B cell (primary cell): ENCODE measurements around the gene TMEM18. TPM values are rescaled to one million over a fixed set of nuclear protein-coding genes. Genes with fewer than 3 reads are reported as not detected.

Experiments
- ATAC-seq: fragments of 200-7000 bp; cut with Tn5 transposase; one replicate; pipeline ENCODE4 v1.10.0; 2021; ENCODE audit warnings: low read depth, mild to moderate bottlenecking, moderate number of reproducible peaks, moderate library complexity
- CTCF ChIA-PET: fragments of 350-600 bp; sonication (Branson Sonifier 250); formaldehyde crosslinking; loops from one replicate; lab custom pipeline; 2021; ENCODE audit warnings: antibody characterized with exemption, inconsistent platforms; lab: Charles Lee
- POLR2A ChIA-PET: fragments of 350-600 bp; sonication (Branson Sonifier 250); formaldehyde crosslinking; loops from one replicate; lab custom pipeline; 2021; ENCODE audit warnings: antibody characterized with exemption; lab: Charles Lee
- DNase-seq: peaks from one replicate; pipeline ENCODE4 v3.0.0; 2013
- H2AFZ ChIP-seq: 2 replicates; pipeline ENCODE4 v1.6.1; 2012; ENCODE audit warnings: mild to moderate bottlenecking, low read depth, low read length; ENCODE audit not compliant: insufficient read depth, poor library complexity, severe bottlenecking
- H3K27ac ChIP-seq, 2 donors: 1 replicate in 1 of 2; 2 replicates in 1 of 2; pipeline ENCODE4 v1.5.1; 2012 to 2013; ENCODE audit warnings: low read length in 2 of 2, mild to moderate bottlenecking in 2 of 2, moderate library complexity in 1 of 2
- H3K27me3 ChIP-seq, 4 experiments: fragments of 200-600 bp in 1 of 4; sonication (generic) in 1 of 4; replicated peaks in 1 of 4; 1 replicate in 2 of 4; 2 replicates in 2 of 4; pipeline versions ENCODE4 v1.6.1 to v1.7.0; 2013 to 2016; ENCODE audit warnings: low read length in 3 of 4, mild to moderate bottlenecking in 2 of 4, mixed read lengths in 1 of 4, moderate library complexity in 1 of 4; ENCODE audit not compliant: insufficient read depth in 4 of 4, control insufficient read depth in 3 of 4; ENCODE audit errors: control extremely low read depth in 1 of 4
- H3K36me3 ChIP-seq, 2 experiments: replicated peaks in 1 of 2; 1 replicate in 1 of 2; 2 replicates in 1 of 2; pipeline versions ENCODE4 v1.6.1 to v1.7.1; 2013; ENCODE audit warnings: low read length in 1 of 2; ENCODE audit not compliant: insufficient read depth in 2 of 2, control insufficient read depth in 1 of 2; ENCODE audit errors: control extremely low read depth in 1 of 2, extremely low read depth in 1 of 2
- H3K4me1 ChIP-seq, 2 donors: fragments of 200-600 bp in 1 of 2; sonication (generic) in 1 of 2; 1 replicate in 1 of 2; 2 replicates in 1 of 2; pipeline versions ENCODE4 v1.5.1 to v1.6.1; 2013 to 2017; ENCODE audit warnings: low read length in 2 of 2; ENCODE audit not compliant: control insufficient read depth in 2 of 2, insufficient read depth in 2 of 2
- H3K4me2 ChIP-seq: replicated peaks from 2 replicates; pipeline ENCODE3; 2012; ENCODE audit warnings: mild to moderate bottlenecking, low read depth, low read length; ENCODE audit not compliant: poor library complexity, severe bottlenecking
- H3K4me3 ChIP-seq, 5 experiments: fragments of 200-600 bp in 1 of 5; sonication (generic) in 1 of 5; 1 replicate in 3 of 5; 2 replicates in 2 of 5; pipeline versions ENCODE4 v1.5.1 to v1.7.0; 2011 to 2016; ENCODE audit warnings: low read length in 4 of 5, mild to moderate bottlenecking in 4 of 5, low read depth in 2 of 5, control low read depth in 1 of 5, moderate library complexity in 1 of 5; ENCODE audit not compliant: insufficient read depth in 1 of 5; ENCODE audit errors: control extremely low read depth in 1 of 5, extremely low read depth in 1 of 5
- H3K79me2 ChIP-seq: fragments of 200-600 bp; sonication (generic); one replicate; pipeline ENCODE4 v1.6.0; 2016; ENCODE audit warnings: low read length; ENCODE audit not compliant: control insufficient read depth, insufficient read depth
- H3K9ac ChIP-seq: fragments of 200-600 bp; sonication (generic); 2 replicates; pipeline ENCODE4 v1.6.1; 2017; ENCODE audit warnings: mild to moderate bottlenecking, low read length, moderate library complexity
- H3K9me3 ChIP-seq, 3 donors: one replicate each; pipeline versions ENCODE4 v1.6.1 to v1.7.1; 2013; ENCODE audit warnings: low read length in 2 of 3; ENCODE audit not compliant: control insufficient read depth in 2 of 3, insufficient read depth in 1 of 3; ENCODE audit errors: control extremely low read depth in 1 of 3
- H4K20me1 ChIP-seq: 2 replicates; pipeline ENCODE4 v1.6.0; 2012; ENCODE audit warnings: mild to moderate bottlenecking, low read length; ENCODE audit not compliant: insufficient read depth, control insufficient read depth, poor library complexity, severe bottlenecking
- H3K27ac Mint-ChIP-seq: one replicate; pipeline ENCODE4 v1.8.0; 2021; ENCODE audit warnings: mixed read lengths
- H3K27me3 Mint-ChIP-seq: one replicate; pipeline ENCODE4 v1.8.0; 2021; ENCODE audit warnings: mixed read lengths
- H3K4me1 Mint-ChIP-seq: one replicate; pipeline ENCODE4 v1.8.0; 2021; ENCODE audit warnings: mixed read lengths
- H3K4me3 Mint-ChIP-seq: one replicate; pipeline ENCODE4 v1.8.0; 2021; ENCODE audit warnings: mixed read lengths
- H3K9me3 Mint-ChIP-seq: one replicate; pipeline ENCODE4 v1.8.0; 2022; ENCODE audit warnings: mixed read lengths; ENCODE audit not compliant: insufficient read depth
- EZH2 ChIP-seq: IDR thresholded peaks from 2 replicates; pipeline ENCODE4 v1.6.1; 2012; ENCODE audit warnings: borderline replicate concordance, low read depth, mild to moderate bottlenecking, moderate library complexity, low read length; ENCODE audit not compliant: insufficient read depth, poor library complexity, severe bottlenecking
- WGBS: methylation state at CpG from one replicate; pipeline ENCODE4 v1.1.5; 2013; ENCODE audit warnings: missing lambda C conversion rate; ENCODE audit not compliant: insufficient coverage; 5-methylcytosine and 5-hydroxymethylcytosine counted together
- intact Hi-C: fragments of 100-400 bp; cut with micrococcal nuclease; formaldehyde crosslinking; loops from one replicate; pipeline ENCODE4 v1.10.0; 2022
- polyA plus RNA-seq: library from polyadenylated mRNA; depleted of rRNA; stranded (reverse); fragments of >200 nt; gene quantifications from 2 replicates; pipeline ENCODE4 v1.2.3, GENCODE V29; 2012
- total RNA-seq, 2 donors: library from RNA; stranded (reverse); fragments of 120-200 nt in 1 of 2; gene quantifications; 1 replicate in 1 of 2; 2 replicates in 1 of 2; pipeline versions ENCODE4 v1.2.3 to v1.2.4, GENCODE V29; 2013 to 2022
- TF ChIP-seq, protein P1 (sequence below): fragments of 200-600 bp; IDR thresholded peaks from one replicate; pipeline ENCODE4 v1.8.0; 2022; ENCODE audit warnings: antibody characterized with exemption, mild to moderate bottlenecking

The TMEM18 gene
- total and polyA plus RNA-seq, 2 donors (not counting 1 experiment from before 2014, with no cell fraction given) = 14.4 to 38.5 TPM

DNA sequence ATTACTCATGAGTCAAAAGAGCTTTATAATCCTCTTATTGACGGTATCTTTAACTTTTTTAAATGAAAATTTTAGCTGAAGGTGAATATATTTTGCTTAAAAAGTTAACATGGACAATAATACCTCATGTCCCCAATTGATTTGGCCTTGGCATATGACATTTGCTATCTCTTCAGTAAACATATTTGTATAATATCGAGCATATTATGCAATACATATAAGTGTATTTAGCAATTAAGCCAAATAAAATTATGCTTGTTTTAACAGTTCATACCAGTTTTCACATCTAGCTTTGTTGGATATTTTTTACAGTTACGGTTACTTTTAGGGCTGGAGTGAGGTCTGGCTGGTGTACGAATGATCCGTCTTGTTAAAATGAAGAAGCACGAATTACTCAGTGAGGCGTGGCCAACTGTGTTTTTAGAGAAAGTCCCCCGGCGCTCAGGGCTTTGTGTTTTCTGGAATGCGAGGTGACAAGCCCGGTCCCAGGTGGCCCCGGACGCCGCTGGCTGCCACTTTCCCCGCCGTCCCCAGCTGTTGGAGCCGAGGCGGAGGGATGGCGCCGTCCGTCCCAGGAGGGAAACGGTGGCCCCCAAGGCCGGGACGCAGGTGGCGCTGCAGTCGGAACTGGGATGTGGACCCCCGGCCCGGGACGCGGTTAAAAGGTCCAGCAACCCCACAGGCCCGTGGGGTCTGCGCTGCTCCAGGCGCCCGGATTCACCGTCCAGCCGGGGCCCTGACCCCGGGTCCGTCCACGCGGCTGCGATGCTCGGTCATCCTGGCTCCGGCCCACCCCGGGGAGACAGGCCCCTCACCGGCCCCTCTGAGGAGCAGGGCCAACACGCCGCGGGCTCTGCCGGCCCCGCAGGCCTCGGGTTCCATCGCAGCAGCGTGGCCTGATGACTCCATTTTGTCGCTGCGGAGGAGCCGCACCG, 41.3 kb downstream of the TMEM18 start:
- no peak for DNase-seq
- ChIA-PET CTCF (interaction anchor here (0.6 to 7.6 kb wide), 22 partner anchors 10 to 508 kb away, joined by 3 to 105 read pairs (median 3); no protein-coding TSS in a partner anchor), POLR2A (no interaction called here)
- Mint-ChIP-seq H3K27me3 (peaks cover 13% of the 10 kb centered on the region), H3K4me1 (peaks cover 6% of the 10 kb centered on the region), H3K9me3 (no peaks in the 10 kb centered on the region), H3K4me3 (peak overlapping the region; percentile 92), H3K27ac (no peak overlapping the region)
- H3K36me3 ChIP-seq = no peaks in the 10 kb centered on the region
- H3K9ac ChIP-seq = peak overlapping the region; percentile 66
- peak overlapping the region; percentile 97 for H2AFZ ChIP-seq
- peak overlapping the region in 4 of 5 experiments; percentile 49 to 65 (median 56) for H3K4me3 ChIP-seq
- no peak for TF ChIP-seq EZH2
- no peak overlapping the region for H3K27ac ChIP-seq
- H3K4me2 ChIP-seq = peak overlapping the region; percentile 91
- WGBS = 83% methylated on average over 54 of the region's 57 CpGs
- no peaks in the 10 kb centered on the region for H4K20me1 ChIP-seq
- no peak for ATAC-seq
- H3K27me3 ChIP-seq = peaks cover 0 to 10% (median 0%) of the 10 kb centered on the region in 4 experiments
- H3K9me3 ChIP-seq = peaks cover 0 to 2% (median 0%) of the 10 kb centered on the region in 3 donors
- no peaks in the 10 kb centered on the region for H3K79me2 ChIP-seq
- intact Hi-C loops = loop anchor here (10.0 kb wide), 1 partner anchor 171 kb away; no protein-coding TSS in a partner anchor
- H3K4me1 ChIP-seq = peaks cover 7 to 8% of the 10 kb centered on the region in 2 donors

DNA sequence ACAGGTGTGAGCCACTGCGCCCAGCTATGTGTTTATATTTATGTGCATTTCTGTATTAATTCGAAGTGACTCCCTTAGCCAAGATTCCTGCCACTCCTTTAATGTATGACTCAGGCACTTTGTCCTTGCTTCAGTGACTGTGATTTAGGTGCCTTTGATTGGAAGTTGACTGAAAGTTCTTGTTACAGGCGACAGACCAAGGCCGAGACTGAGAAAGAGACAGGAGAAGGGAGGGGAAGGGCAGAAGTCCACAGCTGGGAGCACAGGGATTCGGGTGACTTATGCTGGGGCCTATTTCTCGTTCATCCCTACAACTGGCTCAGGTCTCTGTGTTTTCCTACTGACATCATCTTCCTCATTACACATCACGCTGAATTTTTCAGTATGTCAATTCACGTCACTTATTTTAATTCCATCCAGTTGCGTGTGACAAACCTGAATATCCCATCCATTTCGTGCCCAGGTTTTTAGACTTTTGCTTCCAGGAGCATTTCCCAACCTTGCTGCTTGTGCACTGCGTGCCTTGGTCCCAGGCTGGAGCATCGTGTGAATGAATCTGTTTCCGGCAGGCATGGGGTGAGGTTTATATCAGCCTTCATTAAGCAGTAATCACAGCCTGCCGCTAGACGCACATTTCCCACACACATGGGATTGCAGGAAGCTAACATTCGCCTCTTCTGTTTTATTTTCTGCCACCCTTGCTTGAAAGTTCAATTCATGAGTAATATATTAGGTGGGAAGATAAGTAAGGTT, 42.4 kb downstream of the TMEM18 start:
- Histone ChIP-seq H2AFZ (no peak overlapping the region), H3K9me3 (peaks cover 0 to 2% (median 0%) of the 10 kb centered on the region in 3 donors), H4K20me1 (no peaks in the 10 kb centered on the region), H3K27ac (no peak overlapping the region), H3K4me2 (no peak overlapping the region), H3K4me1 (peaks cover 7 to 8% of the 10 kb centered on the region in 2 donors), H3K9ac (no peak overlapping the region), H3K79me2 (no peaks in the 10 kb centered on the region), H3K27me3 (peaks cover 0 to 10% (median 0%) of the 10 kb centered on the region in 4 experiments), H3K4me3 (no peak overlapping the region), H3K36me3 (no peaks in the 10 kb centered on the region)
- TF ChIP-seq, protein P1, sequence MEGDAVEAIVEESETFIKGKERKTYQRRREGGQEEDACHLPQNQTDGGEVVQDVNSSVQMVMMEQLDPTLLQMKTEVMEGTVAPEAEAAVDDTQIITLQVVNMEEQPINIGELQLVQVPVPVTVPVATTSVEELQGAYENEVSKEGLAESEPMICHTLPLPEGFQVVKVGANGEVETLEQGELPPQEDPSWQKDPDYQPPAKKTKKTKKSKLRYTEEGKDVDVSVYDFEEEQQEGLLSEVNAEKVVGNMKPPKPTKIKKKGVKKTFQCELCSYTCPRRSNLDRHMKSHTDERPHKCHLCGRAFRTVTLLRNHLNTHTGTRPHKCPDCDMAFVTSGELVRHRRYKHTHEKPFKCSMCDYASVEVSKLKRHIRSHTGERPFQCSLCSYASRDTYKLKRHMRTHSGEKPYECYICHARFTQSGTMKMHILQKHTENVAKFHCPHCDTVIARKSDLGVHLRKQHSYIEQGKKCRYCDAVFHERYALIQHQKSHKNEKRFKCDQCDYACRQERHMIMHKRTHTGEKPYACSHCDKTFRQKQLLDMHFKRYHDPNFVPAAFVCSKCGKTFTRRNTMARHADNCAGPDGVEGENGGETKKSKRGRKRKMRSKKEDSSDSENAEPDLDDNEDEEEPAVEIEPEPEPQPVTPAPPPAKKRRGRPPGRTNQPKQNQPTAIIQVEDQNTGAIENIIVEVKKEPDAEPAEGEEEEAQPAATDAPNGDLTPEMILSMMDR = no peak
- no peak for TF ChIP-seq EZH2
- H3K27me3 Mint-ChIP-seq = peaks cover 13% of the 10 kb centered on the region
- no peaks in the 10 kb centered on the region for H3K9me3 Mint-ChIP-seq
- intact Hi-C loops = loop anchor here (10.0 kb wide), 1 partner anchor 170 kb away; no protein-coding TSS in a partner anchor
- WGBS = 68% methylated on average over 11 of the region's 16 CpGs
- POLR2A ChIA-PET = no interaction called here
- H3K4me1 Mint-ChIP-seq = peaks cover 6% of the 10 kb centered on the region
- no peak for ATAC-seq
- CTCF ChIA-PET = interaction anchor here (0.8 to 7.6 kb wide), 7 partner anchors 8 to 388 kb away, joined by 3 to 105 read pairs (median 5); no protein-coding TSS in a partner anchor
- no peak overlapping the region for H3K27ac Mint-ChIP-seq
- H3K4me3 Mint-ChIP-seq = no peak overlapping the region
- no peak for DNase-seq
